GM19351 (cell line): ENCODE data around the gene AAK1.
"Not testable (repeated sequence)": the region's sequence is repeated elsewhere in the genome, so short reads cannot be mapped to it uniquely, and the experiment has no call there.

Experiments
- ATAC-seq: cut with Tn5 transposase; IDR thresholded peaks from one replicate; pipeline ENCODE4 v1.9.1; 2021; ENCODE audit warnings: mild to moderate bottlenecking, moderate library complexity; ENCODE audit not compliant: unreplicated experiment

The AAK1 gene

DNA sequence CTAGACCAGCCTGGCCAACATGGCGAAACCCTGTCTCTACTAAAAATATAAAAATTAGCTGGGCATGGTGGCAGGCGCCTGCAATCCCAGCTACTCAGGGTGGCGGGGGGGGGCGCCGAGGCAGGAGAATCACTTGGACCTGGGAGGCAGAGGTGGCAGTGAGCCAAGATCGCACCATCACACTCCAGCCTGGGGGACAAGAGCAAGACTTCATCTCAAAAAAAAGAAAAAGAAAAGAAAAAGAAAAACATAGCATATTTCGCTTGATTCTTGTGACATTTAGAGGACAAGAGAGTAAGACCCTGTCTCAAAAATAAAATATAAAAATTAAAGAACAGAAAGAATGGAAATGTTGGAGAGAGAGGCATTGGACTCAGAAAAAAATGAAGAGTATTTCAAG is 224.4 kb downstream of the AAK1 start:
- not testable (repeated sequence) for ATAC-seq

DNA sequence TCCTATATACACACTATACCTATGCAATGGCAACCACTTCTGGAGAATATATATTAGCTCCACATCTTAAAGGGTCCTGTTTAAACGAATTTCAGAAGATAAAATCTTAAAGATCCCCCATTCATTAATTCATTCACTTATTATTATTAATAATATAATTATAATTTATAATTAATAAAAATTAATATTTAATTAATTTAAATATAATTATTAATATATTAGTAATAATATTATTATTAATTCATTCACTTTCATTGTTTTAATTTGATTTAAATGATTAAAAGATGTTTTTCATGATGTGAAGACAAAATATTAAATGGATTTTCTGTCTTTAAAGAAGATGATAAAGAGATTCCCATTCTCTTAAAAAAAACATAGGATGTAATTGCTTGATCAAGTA is 227.4 kb downstream of the AAK1 start:
- no peak for ATAC-seq
